ENCODE results near the gene OPHN1.
A peak's percentile ranks its signal among the peaks of the same experiment; 100 is the strongest.
"Not testable (repeated sequence)": the region's sequence is repeated elsewhere in the genome, so short reads cannot be mapped to it uniquely, and the experiment has no call there.

Gene OPHN1

GRCh38 chrX:68354879-68355628 is 78.2 kb downstream of the OPHN1 start:
- DNase-seq, result no peak

GRCh38 chrX:68345025-68345424 is 88.3 kb downstream of the OPHN1 start:
- DNase-seq, result no peak

GRCh38 chrX:68343551-68343950 is 89.7 kb downstream of the OPHN1 start:
- DNase-seq, result no peak

- no peak for DNase-seq
Measured at GRCh38 chrX:68332201-68332731, 101.0 kb downstream of the OPHN1 start.

- not testable (repeated sequence) for DNase-seq
Measured at GRCh38 chrX:68326841-68327240, 106.5 kb downstream of the OPHN1 start.

GRCh38 chrX:68307769-68308168 is 125.5 kb downstream of the OPHN1 start:
- no peak for DNase-seq

- no peak for DNase-seq
Measured at GRCh38 chrX:68304602-68305001, 128.7 kb downstream of the OPHN1 start.

- no peak for DNase-seq
Measured at GRCh38 chrX:68299898-68300297, 133.4 kb downstream of the OPHN1 start.

GRCh38 chrX:68292471-68292870 is 140.8 kb downstream of the OPHN1 start:
- DNase-seq, result no peak

- no peak for DNase-seq
Measured at GRCh38 chrX:68288127-68288526, 145.2 kb downstream of the OPHN1 start.

GRCh38 chrX:68287419-68287818 is 145.9 kb downstream of the OPHN1 start:
- DNase-seq, result no peak

GRCh38 chrX:68286980-68287379 is 146.3 kb downstream of the OPHN1 start:
- no peak for DNase-seq

GRCh38 chrX:68286076-68286475 is 147.2 kb downstream of the OPHN1 start:
- no peak for DNase-seq

- no peak for DNase-seq
Measured at GRCh38 chrX:68284281-68284904, 148.9 kb downstream of the OPHN1 start.

- no peak for DNase-seq
Measured at GRCh38 chrX:68273887-68274286, 159.4 kb downstream of the OPHN1 start.

- DNase-seq, result not testable (repeated sequence)
Measured at GRCh38 chrX:68264793-68265192, 168.5 kb downstream of the OPHN1 start.

- DNase-seq, result no peak
Measured at GRCh38 chrX:68261060-68261672, 172.1 kb downstream of the OPHN1 start.

GRCh38 chrX:68256990-68257389 is 176.3 kb downstream of the OPHN1 start:
- no peak for DNase-seq

- DNase-seq, result no peak
Measured at GRCh38 chrX:68254738-68255645, 178.3 kb downstream of the OPHN1 start.

- DNase-seq, result no peak
Measured at GRCh38 chrX:68252664-68253063, 180.6 kb downstream of the OPHN1 start.

GRCh38 chrX:68249903-68250302 is 183.4 kb downstream of the OPHN1 start:
- DNase-seq, result no peak

GRCh38 chrX:68249401-68249831 is 183.9 kb downstream of the OPHN1 start:
- no peak for DNase-seq

- DNase-seq, result peak; percentile 1
Measured at GRCh38 chrX:68238568-68238967, 194.7 kb downstream of the OPHN1 start.

Measured in activated CD4-positive, alpha-beta T cell treated with anti-CD3 and anti-CD28 coated beads for 48 hours (primary cell).